ENCODE results near the gene NELL2.

Gene NELL2

GRCh38 chr12:44677724-44678123 lies 198.4 kb downstream of the NELL2 start:
- DNase-seq = no peak

DNA sequence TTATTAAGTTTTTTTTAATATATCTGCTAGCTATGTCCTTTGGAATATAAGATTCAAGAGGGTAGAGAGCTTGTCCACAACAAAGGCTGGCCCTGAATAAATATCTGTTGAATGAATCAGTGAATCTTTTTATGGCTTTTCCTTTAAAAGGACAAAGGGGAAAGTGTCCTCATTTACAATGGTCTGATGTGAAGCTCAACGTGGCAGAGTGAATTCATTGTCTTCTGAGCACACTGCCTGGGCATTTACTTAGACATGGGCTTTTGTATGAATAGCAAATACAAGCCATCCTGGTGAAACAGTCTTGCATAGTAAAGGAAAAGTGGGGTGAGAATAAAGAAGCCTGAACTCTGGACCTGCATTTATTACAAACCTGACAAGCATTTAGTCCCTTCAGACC lies 201.2 kb downstream of the NELL2 start:
- DNase-seq = no peak

DNA sequence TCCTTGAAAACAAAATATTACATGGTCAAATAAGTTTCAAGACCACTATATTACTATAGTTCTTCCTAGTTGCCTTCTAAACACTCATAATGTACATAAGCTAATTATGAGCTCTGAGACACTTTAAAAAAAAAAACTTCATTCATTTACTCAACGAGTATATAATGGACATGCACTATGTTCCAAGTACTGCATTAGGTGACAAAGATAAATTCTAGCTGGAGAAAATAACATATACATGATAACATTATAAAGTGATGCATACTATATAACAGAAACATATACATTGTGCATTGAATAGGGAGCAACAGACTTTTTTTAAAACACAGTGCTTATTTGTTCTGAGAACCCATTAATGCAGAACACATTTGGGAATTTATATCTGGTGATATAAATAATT lies 202.3 kb downstream of the NELL2 start:
- no peak for DNase-seq

- DNase-seq = no peak
Measured at GRCh38 chr12:44672042-44672441, 204.1 kb downstream of the NELL2 start.

- DNase-seq = no peak
Measured at GRCh38 chr12:44668443-44668842, 207.7 kb downstream of the NELL2 start.

GRCh38 chr12:44667461-44667860 lies 208.7 kb downstream of the NELL2 start:
- no peak for DNase-seq

DNA sequence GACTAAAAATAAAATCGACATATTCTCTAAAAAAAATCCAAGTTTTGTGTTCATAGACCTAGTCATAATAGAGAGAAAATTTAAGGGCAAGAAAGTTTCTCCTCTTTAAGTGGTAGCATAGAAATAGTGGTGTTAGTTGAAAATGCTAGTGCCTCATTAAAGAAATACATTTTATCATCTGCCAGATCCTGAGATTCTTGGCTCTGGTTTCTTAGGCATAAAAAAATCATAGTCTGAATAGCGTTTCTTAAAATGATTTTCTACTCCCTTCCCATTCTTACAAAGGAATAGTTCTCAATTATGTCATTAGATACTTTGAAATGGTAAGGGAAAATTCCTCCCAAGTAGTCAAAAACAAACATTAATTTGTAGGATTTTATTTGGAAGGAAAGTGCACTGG lies 212.8 kb downstream of the NELL2 start:
- no peak for DNase-seq

GRCh38 chr12:44655846-44656245 lies 220.3 kb downstream of the NELL2 start:
- DNase-seq = no peak

- no peak for DNase-seq
Measured at GRCh38 chr12:44654646-44655639, 221.2 kb downstream of the NELL2 start.

DNA sequence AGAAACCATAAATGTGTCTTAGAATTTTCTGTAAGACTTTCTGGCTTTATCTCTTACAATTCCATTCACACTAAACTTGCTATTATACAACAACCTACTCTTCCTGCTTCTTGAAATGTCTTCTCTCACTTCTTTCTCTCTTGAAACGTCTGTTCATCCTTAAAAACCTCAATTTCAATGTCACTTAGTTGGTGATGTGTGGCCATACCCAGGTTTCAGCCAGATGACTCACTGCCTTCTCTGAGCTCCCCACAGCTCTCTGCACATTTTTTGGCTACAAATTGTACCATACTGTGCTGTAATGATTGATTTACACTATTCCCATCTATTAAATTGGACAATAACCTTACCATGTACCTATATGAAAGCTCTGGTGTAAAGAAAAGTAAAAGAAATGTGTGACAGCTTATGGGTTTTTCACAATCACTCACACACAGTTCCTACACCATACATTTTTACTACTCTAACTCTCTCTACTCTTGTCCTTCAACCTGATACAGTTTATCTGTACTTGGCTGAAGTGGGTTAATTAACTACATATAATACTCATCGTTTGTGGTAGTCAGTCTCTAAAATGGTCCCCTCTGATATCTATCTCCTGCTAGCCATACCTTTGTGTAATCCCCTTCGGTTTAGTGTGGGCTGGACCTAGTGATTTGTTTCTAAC lies 222.1 kb downstream of the NELL2 start:
- no peak for DNase-seq

DNA sequence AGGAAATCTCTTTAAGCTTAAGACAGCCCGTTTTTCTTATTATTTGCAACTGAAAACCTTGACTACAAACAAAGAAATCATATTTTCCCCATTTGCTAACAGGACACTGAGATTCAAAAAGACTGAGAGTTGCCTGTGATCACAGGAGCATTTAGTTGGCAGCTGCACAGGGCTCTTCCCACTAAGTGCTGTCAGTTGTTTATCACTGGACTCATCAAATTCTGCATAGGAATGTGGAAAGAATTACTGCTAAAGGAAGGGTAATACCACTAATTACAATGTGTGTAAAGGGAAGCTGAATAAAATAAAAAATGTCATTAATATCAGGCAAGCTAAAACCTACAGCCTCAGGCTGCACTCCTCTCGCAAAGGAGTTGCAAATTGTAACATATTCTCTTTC lies 226.4 kb downstream of the NELL2 start:
- DNase-seq = no peak

DNA sequence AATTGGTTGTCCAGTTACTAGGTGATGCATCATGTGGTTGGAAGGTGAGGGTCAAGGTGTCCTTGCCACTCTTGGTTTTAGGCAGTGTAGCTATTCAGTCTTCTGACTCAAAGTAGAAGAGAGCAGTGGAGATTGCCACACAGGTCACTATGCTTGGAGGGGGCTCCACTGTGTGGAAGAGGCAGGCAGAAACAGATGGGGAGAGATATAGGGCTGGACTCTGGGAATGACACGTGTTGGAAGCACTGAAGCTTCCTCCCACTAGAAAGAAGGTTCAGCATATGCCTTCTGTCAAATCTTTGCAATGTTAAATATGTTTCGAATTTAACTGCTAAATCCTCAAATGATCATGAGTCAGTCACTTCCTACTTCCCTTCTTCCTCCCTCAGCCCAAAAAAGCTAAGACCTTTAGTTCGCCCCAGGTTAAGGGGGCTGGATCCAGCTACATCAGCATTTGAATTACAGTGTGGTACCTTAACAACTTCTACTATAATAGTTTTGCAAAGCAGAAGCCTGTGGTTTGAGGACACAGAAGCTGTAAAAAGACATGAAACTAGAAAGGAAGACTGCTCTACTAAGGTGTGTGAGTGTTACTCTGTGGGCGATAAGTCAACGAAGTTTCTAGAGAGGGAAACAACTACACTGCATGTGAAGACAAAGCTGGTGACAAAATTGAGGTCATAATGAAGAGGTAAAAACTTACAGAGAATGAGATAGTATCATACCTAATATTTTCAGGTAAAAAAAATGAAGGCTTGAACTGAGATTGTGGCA lies 228.0 kb downstream of the NELL2 start:
- DNase-seq = no peak

DNA sequence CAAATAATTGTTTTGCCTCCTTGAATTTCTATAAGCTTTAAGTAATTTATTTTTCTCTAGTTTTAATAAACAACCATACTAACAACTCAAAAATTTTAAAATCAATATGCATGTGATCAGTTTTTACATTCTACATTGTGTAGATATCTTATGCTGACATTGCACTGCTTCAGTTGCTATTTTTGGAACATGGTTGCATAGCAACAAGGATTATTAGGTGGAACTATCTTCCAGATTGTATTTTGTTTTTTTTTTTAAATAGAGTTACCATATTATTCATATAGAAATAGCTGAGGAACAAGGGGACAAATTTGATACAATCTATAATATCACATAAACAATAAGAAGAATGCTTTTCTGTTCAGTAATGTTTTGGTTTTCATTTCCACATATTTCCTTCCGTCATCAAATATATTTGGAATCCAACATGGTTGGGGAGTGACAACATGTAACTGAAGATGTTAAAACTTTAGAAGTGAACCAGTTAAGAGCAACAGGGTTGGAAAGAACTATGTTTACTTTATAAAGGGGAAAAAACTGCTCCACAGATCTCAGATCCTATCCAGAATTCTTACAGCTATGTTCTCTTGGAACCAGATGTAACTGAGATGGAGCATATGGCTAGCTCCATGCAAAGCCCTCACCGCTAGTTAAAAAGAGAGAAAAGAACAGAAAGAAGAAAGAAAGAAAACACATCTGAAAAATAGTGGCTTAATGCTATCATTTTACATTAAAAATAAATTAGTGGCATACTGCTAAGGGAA lies 235.5 kb downstream of the NELL2 start:
- no peak for DNase-seq

DNA sequence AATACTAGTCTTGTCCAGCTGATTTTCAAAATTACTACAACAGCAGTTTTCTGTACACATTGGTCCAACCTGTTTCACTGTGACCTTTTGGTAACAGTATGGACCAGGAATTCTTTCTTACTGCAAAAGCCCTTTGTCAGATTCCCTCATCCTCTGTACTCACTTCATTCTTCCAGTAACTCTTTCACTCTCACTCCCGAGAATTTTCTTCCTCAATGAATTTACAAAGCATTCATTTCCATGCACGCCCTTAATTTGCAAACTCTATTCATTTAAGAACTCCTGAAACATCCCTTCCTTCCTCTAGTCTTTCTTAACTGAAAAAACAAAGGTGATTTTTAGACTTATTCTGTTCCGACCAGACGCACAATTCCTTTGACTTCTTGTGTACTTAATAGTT lies 238.2 kb downstream of the NELL2 start:
- DNase-seq = no peak

- no peak for DNase-seq
Measured at GRCh38 chr12:44628180-44628579, 247.9 kb downstream of the NELL2 start.

GRCh38 chr12:44627387-44628166 lies 248.5 kb downstream of the NELL2 start:
- DNase-seq = no peak

GRCh38 chr12:44626883-44627282 lies 249.2 kb downstream of the NELL2 start:
- no peak for DNase-seq

GRCh38 chr12:44618946-44619345 lies 257.2 kb downstream of the NELL2 start:
- no peak for DNase-seq

- no peak for DNase-seq
Measured at GRCh38 chr12:44616402-44616801, 259.7 kb downstream of the NELL2 start.

- no peak for DNase-seq
Measured at GRCh38 chr12:44611538-44611937, 264.6 kb downstream of the NELL2 start.

GRCh38 chr12:44603701-44604100 lies 272.4 kb downstream of the NELL2 start:
- no peak for DNase-seq

DNA sequence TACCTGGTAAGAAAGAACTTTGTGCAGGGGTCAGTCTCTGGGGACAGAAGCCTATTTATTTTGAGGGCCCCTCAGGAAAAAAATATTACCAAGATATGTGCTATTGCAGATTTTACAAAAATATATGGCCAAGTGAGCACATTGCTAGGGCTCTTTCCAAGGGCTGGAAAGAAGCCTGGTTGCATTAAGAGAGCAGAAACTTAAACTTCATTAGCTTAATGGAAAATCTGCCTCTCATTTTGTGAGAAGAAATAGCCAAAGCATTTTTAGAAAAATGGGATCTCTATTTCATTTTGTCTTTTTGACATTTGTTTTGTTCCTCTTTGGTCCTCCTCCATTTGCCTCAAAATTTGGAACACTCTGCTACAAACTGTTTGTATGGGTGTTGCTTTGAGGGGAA lies 283.5 kb downstream of the NELL2 start:
- no peak for DNase-seq

All from inflammatory macrophage treated with lipopolysaccharide for 4 hours (primary cell).